GM11168 (cell line): ENCODE results near the gene MST1R.
"Not testable (repeated sequence)": the region's sequence is repeated elsewhere in the genome, so short reads cannot be mapped to it uniquely, and the experiment has no call there.

Experiments
- in situ Hi-C: fragments of 300-500 bp; cut with MboI; formaldehyde crosslinking; loops from one replicate; pipeline ENCODE4 v1.12.0; 2022; ENCODE audit warnings: low sequenced_read_pairs; ENCODE audit not compliant: unreplicated experiment

Gene MST1R

DNA sequence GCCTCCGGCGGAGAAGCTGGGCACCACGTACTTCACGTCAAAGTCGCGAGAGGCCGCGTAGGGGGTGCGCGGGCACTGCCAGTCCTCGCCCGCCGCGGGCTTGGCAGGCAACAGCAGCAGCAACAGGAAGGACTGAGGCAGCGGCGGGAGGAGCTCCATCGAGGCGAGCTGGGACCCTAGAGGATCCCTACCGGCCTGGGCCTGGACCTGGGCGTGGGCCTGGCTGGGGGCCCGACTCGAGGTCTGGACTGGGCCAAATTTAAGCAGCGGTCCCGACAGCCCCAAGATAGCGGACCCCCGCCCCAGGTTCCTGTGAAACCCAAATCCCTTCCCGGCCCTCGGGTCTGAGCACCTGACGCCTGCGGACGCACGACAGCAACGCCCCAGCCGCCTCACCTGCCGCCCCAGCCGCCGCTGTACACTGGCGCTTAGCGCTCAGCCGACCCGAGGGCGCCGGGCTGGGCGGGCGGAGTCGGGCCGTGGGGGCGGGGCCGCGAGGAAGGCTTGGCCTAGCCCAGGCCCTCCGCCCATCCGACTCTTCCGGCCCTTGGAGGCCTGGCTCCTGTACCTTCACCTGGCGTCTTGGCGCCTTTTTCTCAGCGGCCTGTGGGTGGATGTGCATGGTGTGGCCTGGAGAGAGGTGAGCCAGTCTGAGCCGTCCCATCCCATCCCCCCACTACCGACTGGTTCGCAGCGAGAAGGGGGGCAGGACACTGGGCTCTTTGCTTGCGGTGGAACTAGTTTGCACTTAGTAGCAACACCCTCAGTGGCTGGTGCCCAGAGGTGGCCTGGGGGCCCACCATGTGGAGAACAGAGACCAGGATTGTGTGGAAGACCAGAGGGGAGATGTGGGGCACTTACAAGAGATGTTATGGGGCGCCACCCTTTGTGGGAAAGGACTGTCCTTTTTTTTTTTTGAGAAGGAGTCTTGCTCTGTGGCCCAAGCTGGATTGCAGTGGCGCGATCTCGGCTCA is at the start of gene MST1R:
MST1R (minus strand) TSS at position 423 of the 974 bp plus-strand sequence; CDS start at position 159, 264 bp downstream.
- in situ Hi-C loops: no loop called here

- in situ Hi-C loops: no loop called here
Observed at GRCh38 chr3:49952924-49953323, 49.3 kb upstream of the MST1R start.

DNA sequence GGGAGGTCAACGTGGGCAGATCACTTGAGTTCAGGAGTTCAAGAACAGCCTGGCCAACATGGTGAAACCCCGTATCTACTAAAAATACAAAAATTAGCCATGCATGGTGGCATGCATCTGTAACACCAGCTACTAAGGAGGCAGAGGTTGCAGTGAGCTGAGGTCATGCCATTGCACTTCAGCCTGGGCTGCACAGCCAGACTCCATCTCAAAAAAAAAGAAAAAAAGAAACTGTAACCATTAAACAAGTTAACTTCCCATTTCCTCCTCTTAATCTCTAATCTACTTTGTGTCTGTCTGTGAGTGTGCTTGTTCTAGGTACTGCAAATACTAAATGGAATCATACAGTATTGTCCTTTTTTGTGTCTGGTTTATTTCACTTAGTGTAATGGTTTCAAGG is 39.0 kb upstream of the MST1R start:
- in situ Hi-C loops: no loop called here

DNA sequence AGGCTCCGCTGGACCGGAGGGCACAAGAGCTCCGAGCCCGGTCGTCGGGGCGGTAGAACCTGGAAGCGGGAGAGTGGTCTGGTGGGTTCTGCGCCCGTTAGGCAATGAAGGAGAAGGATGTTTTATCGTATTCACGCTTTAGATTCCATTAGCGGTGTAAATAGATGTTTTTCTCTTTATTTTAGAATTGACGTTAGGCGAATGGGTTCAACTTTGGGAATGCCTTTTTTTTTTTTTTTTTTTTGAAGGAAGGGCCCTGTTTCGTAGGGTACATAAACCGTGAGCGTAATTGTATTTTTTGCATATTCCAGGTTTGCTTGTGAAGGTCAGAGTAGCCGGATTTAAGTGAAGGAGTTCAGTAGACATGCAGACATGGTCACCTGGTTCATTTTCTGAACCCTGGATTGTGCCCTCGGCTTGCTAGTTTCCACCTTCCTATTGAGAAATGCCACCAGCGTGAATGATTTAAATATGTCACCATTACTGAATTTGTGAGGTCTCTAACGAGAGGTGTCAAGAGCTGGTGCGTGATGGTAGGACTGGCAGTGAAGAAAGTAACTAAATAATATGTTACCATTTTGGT is 37.1 kb upstream of the MST1R start:
- in situ Hi-C loops: no loop called here

- in situ Hi-C loops: no loop called here
Observed at GRCh38 chr3:49939858-49940666, 36.4 kb upstream of the MST1R start, which contains the start of gene RBM6. TSS of gene RBM6 (plus strand) at chr3:49940150. CDS start at chr3:49962642, 22,492 bp downstream.

DNA sequence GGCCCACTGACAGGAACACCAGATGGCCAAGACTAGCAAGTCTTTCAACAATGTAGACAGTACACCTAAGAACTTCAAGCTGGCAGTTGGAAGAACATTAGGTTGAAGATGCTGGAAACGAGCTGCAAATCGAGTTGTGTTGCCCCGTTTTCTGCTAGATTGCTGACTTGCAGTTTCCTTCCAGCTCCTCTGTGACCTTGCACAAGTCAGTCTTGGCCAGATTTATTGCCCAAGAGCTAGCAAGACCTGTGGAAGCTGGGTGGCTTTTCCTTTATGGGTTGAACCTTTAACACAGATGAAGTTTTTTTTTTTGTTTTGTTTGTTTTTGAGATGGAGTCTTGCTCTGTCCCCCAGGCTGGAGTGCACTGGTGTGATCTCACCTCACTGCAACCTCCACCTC is 33.4 kb upstream of the MST1R start:
- in situ Hi-C loops: no loop called here

- in situ Hi-C loops: not testable (repeated sequence)
Observed at GRCh38 chr3:49932281-49932680, 28.6 kb upstream of the MST1R start.

DNA sequence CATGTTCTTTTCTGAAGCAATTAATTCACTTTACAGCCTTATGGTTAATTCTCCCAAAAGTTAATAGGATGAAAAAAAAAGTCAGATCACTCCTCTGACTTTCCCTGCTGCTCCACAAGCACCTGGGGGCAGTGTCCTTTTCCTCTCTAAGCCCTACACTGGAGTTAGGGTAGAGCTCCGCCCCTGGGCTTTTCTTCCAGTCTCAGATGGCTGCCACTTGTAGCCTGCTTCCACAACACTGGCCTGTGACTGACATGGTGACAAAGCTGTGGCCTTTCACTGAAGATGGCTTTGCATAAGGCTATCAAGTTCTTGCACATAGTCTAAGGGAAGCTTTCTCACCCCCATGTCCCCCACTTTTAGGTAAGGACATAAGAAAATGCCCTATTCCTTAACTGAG is 27.2 kb upstream of the MST1R start:
- in situ Hi-C loops: no loop called here

- in situ Hi-C loops: no loop called here
Observed at GRCh38 chr3:49930168-49930690, 26.6 kb upstream of the MST1R start.

DNA sequence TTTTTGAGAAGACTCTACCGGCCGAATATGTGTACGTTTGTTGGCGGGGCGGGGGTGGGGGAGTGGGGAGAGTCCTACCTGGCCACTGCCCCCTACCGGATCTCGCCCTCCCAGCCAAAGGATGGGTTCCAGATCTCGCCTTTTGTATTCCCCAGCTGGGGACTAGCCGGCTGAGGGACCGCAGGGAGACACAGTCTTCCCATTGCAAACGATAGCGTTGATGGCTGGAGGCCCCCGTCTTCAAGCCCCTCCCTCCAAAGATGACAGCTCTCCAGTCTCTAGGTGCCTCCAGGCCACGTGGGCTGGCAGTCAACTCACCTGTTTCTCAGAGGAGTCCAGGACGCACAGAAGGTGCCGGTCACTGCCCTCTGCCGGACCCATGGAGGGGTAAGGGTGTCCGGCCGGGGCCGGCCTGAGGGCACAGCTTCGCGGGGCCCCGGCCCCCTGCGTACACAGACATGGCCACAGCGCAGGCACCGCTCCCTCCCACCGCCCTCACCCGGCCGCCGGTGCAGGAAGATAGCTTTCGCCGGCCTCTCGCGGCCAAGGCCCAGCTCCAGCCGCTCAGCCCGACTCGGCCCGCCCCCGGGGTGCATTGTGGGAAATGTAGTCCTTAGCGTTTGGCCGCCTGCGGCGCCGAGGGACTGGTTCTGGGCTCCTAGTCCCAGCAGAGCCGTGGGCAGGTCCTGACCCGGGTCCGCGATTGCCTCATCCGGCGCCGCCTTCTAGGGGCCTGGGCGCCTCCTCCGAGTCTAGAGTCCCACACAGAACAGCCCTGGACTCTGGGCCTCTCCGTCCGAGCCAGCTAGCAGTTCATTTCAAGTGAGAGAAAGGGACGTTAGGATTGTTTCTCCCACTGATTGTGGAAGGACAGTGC is 25.9 kb upstream of the MST1R start, which contains the start of gene MON1A:
MON1A (minus strand) TSS at position 521 of the 877 bp plus-strand sequence. CDS start 16,465 bp downstream, outside the sequence.
- in situ Hi-C loops: no loop called here

GRCh38 chr3:49928481-49929017 is 24.9 kb upstream of the MST1R start:
- in situ Hi-C loops: no loop called here

GRCh38 chr3:49927798-49928197 is 24.1 kb upstream of the MST1R start:
- in situ Hi-C loops: no loop called here

GRCh38 chr3:49926117-49926728 is 22.6 kb upstream of the MST1R start:
- in situ Hi-C loops: no loop called here

DNA sequence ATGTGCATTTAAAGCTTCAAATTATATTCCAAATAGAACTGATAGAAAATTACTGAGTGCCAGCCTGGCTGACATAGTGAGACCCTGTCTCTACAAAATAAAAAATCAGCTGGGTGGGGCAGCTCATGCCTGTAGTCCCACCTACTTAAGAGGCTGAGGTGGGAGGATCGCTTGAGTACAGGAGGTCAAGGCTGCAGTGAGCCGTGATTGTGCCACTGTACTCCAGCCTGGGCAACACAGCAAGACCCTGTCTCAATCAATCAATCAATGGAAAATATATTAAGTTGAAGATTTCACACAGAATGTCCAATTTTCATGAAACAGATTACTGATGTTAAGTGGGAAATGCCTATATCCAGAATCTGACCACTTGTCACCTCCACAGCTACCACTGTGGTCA is 21.8 kb upstream of the MST1R start:
- in situ Hi-C loops: no loop called here

GRCh38 chr3:49924683-49925082 is 21.0 kb upstream of the MST1R start:
- in situ Hi-C loops: no loop called here

GRCh38 chr3:49917806-49918590 is 14.3 kb upstream of the MST1R start:
- in situ Hi-C loops: not testable (repeated sequence)

- in situ Hi-C loops: no loop called here
Observed at GRCh38 chr3:49916686-49917085, 13.0 kb upstream of the MST1R start.

DNA sequence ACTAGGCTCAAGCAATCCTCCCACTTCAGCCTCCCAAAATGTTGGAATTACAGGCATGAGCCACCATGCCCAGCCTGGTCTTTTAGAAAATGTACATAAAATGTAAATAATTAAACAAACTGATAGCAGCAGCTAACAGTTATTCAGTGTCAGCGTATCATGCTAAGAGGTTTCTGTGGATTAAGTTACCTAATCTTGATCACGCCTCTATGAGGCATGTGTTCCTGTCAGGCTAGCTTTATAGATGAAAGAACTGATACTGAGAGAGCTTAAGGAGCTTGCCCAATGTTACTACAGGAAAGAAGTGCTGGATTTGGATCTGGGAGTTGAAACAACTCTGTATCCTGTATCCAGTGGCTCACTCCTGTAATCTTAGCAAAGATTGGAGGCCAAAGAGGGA is 11.2 kb upstream of the MST1R start:
- in situ Hi-C loops: no loop called here
